NCI-H2171 treated with DMSO at 0.1 percent for 48 hours (cell line): ENCODE measurements around the gene DIP2B.
A peak's percentile ranks its signal among the peaks of the same experiment; 100 is the strongest.

ENCODE experiments used
- DNase-seq: peaks from one replicate; lab custom pipeline; 2025; lab: John Stamatoyannopoulos, UW

The DIP2B gene

GRCh38 chr12:50637870-50638481, 133.2 kb downstream of the DIP2B start:
- DNase-seq = peak; percentile 80

- no peak for DNase-seq
These were observed 133.7 kb downstream of the DIP2B start for GRCh38 chr12:50638482-50638880.

GRCh38 chr12:50639721-50640120, 134.9 kb downstream of the DIP2B start:
- DNase-seq = no peak

- DNase-seq = peak; percentile 27
These were observed 135.6 kb downstream of the DIP2B start for GRCh38 chr12:50640321-50640939.

GRCh38 chr12:50641566-50641965, 136.8 kb downstream of the DIP2B start:
- peak; percentile 84 for DNase-seq

GRCh38 chr12:50642035-50642451, 137.3 kb downstream of the DIP2B start:
- peak; percentile 60 for DNase-seq

GRCh38 chr12:50642761-50643160, 138.0 kb downstream of the DIP2B start:
- peak; percentile 84 for DNase-seq

GRCh38 chr12:50647031-50647430, 142.2 kb downstream of the DIP2B start:
- DNase-seq = peak; percentile 30

GRCh38 chr12:50647479-50647878, 142.7 kb downstream of the DIP2B start:
- no peak for DNase-seq

GRCh38 chr12:50650285-50650684, 145.5 kb downstream of the DIP2B start:
- DNase-seq = no peak

GRCh38 chr12:50655374-50655921, 150.7 kb downstream of the DIP2B start:
- no peak for DNase-seq

- DNase-seq = no peak
These were observed 154.5 kb downstream of the DIP2B start for GRCh38 chr12:50659260-50659659.

- no peak for DNase-seq
These were observed 155.1 kb downstream of the DIP2B start for GRCh38 chr12:50659690-50660424.

- DNase-seq = no peak
These were observed 155.6 kb downstream of the DIP2B start for GRCh38 chr12:50660425-50660822.

- DNase-seq = no peak
These were observed 156.7 kb downstream of the DIP2B start for GRCh38 chr12:50661300-50662115.

- no peak for DNase-seq
These were observed 157.3 kb downstream of the DIP2B start for GRCh38 chr12:50662116-50662510.

GRCh38 chr12:50665170-50665569, 160.4 kb downstream of the DIP2B start:
- DNase-seq = no peak

GRCh38 chr12:50665609-50666008, 160.8 kb downstream of the DIP2B start:
- DNase-seq = no peak

- DNase-seq = no peak
These were observed 161.2 kb downstream of the DIP2B start for GRCh38 chr12:50666023-50666422.

GRCh38 chr12:50672158-50672557, 167.4 kb downstream of the DIP2B start:
- no peak for DNase-seq

- DNase-seq = no peak
These were observed 172.0 kb downstream of the DIP2B start for GRCh38 chr12:50676756-50677155.

- no peak for DNase-seq
These were observed 173.1 kb downstream of the DIP2B start for GRCh38 chr12:50677858-50678257.
